Kidney (tissue), 14 donors: ENCODE results near the gene PRAF2. TPM values are rescaled to one million over a fixed set of nuclear protein-coding genes. Genes with fewer than 3 reads are reported as not detected.
A peak's percentile ranks its signal among the peaks of the same experiment; 100 is the strongest.

Experiments
- DNase-seq, 5 donors: peaks; one replicate each; pipeline ENCODE4 v3.0.0-alpha.2; 2013 to 2020
- FAIRE-seq: peaks from 2 replicates; lab custom pipeline; 2012; peaks lifted over from hg19 to GRCh38; lab: Jason Lieb, UNC
- H3K27ac ChIP-seq, 2 donors: one replicate each; pipeline ENCODE4 v1.7.0; 2013; ENCODE audit warnings: low read depth in 2 of 2, low read length in 2 of 2, inconsistent platforms in 1 of 2
- H3K27me3 ChIP-seq: one replicate; pipeline ENCODE4 v1.7.1; 2013; ENCODE audit warnings: low read length, inconsistent platforms; ENCODE audit not compliant: control insufficient read depth, insufficient read depth
- H3K36me3 ChIP-seq, 3 donors: one replicate each; pipeline versions ENCODE4 v1.7.0 to v1.7.1; 2013; ENCODE audit warnings: low read length in 3 of 3, control low read depth in 1 of 3, inconsistent platforms in 1 of 3; ENCODE audit not compliant: insufficient read depth in 3 of 3, control insufficient read depth in 2 of 3
- H3K4me1 ChIP-seq, 3 donors: one replicate each; pipeline versions ENCODE4 v1.7.0 to v1.7.1; 2013; ENCODE audit warnings: low read length in 3 of 3, inconsistent platforms in 1 of 3, low read depth in 1 of 3; ENCODE audit not compliant: control insufficient read depth in 2 of 3, insufficient read depth in 2 of 3
- H3K4me3 ChIP-seq, 3 donors: one replicate each; pipeline versions ENCODE4 v1.7.0 to v1.8.1; 2013; ENCODE audit warnings: low read length in 3 of 3, control low read depth in 1 of 3, inconsistent platforms in 1 of 3
- H3K9ac ChIP-seq, 3 donors: one replicate each; pipeline versions ENCODE4 v1.7.0 to v1.7.1; 2013; ENCODE audit warnings: low read length in 3 of 3, control low read depth in 1 of 3, inconsistent platforms in 1 of 3
- H3K9me3 ChIP-seq, 3 donors: one replicate each; pipeline versions ENCODE4 v1.7.0 to v1.7.1; 2013; ENCODE audit warnings: low read length in 3 of 3, control low read depth in 1 of 3, inconsistent platforms in 1 of 3; ENCODE audit not compliant: control insufficient read depth in 2 of 3, insufficient read depth in 1 of 3
- intact Hi-C: fragments of 100-400 bp; cut with DNase I; formaldehyde crosslinking; loops from one replicate; pipeline ENCODE4 v1.11.1; 2022
- polyA plus RNA-seq: library from polyadenylated mRNA; stranded (reverse); fragments of 350-450 nt; fragmentation: Illumina TruSeq; extraction: RNeasy Lipid Tissue Mini Kit (QIAGEN cat#74804); gene quantifications from one replicate; pipeline ENCODE4 v1.2.3, GENCODE V29; 2014; ENCODE audit warnings: low read depth, low replicate concordance; ENCODE audit not compliant: insufficient read depth
- total RNA-seq: library from RNA; stranded (reverse); fragmentation: NEBNext Ultra II Directional; extraction: Animal tissue kit (Norgen Biotek cat#: 25700); gene quantifications from one replicate; pipeline ENCODE4 v1.2.1, GENCODE V29; 2021
- TF ChIP-seq, protein P1 (sequence below): IDR thresholded peaks from 3 replicates; pipeline ENCODE4 v1.5.1; 2012; ENCODE audit warnings: mild to moderate bottlenecking, moderate library complexity, borderline replicate concordance; ENCODE audit not compliant: insufficient read depth; ENCODE audit errors: extremely low read depth
- donor health status: control.
- donor health status: control.
- donor health status: control.
- donor health status: control.
- donor health status: control.
- donor health status: DM: yes; HTN: yes; CAD: no.
- donor health status: Normal renal cell carcinoma (clear cell type).

Gene PRAF2
- total and polyA plus RNA-seq, 2 donors from 2014 or later, result 24.0 to 47.9 TPM

DNA sequence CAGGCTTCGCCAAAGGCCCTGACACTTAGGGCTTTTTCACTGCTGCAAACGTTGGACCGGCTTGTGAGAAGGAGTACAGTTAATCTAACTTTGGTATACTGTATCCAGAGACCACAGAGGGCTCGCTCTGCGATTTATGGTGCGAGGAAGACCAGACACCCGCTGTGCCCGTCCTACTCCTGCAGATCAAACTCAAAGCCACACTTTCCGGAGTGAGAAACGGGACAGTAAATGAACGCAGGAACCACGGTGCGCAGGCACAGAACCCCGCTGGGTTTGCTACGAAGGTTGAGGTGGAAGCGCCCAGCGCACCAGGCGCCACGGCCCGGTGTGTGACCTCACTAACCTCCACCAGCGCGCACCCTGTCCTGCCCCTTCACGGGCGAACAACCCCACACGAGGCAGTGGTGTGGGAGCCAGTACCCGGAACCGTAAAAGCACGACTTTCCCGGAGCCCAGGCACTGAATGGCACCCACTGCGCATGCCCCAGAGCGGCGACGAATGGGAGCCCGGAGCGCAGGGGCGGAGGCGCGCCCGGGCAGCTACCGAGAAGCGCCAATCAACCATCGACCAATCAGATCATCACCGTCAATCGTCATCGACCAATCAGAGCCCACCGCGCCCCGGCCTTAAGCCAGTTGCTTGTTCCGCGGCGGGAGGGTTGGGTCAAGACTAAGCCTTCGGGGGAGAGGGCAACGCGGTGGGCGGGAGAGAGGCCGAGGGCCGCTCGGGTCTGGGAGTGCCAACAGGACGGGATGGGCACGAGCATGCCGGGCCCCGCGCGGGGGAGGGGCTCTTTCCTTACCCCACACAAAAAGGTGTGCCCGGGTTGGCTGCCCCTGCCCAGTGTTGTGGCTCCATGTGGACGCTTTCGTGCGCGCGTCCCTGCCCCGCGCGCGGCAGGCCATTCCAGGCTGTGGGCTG is 27.2 kb upstream of the PRAF2 start:
- FAIRE-seq, result peak; percentile 39

DNA sequence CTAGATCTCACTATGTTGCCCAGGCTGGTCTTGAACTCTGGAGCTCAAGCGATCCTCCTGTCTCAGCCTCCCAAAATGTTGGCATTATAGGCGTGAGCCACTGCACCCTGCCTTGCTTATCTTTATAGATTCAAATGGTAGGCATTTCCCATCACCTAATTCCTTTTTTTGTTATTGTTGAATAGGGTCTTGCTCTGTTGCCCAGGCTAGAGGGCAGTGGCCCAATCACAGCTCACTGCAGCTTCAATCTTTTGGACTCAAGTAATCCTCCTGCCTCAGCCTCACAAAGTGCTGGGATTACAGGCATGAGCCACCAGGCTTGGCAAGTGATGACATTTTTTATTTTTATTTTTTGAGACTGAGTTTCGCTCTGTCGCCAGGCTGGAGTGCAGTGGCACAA is 22.6 kb upstream of the PRAF2 start:
- intact Hi-C loops, result no loop called here
- Histone ChIP-seq H3K9ac (no peak overlapping the region), H3K4me3 (no peak overlapping the region), H3K27me3 (no peaks in the 10 kb centered on the region), H3K27ac (no peak overlapping the region), H3K36me3 (no peaks in the 10 kb centered on the region), H3K9me3 (no peaks in the 10 kb centered on the region), H3K4me1 (no peaks in the 10 kb centered on the region)
- FAIRE-seq, result no peak
- no peak for DNase-seq
- TF ChIP-seq, protein P1, sequence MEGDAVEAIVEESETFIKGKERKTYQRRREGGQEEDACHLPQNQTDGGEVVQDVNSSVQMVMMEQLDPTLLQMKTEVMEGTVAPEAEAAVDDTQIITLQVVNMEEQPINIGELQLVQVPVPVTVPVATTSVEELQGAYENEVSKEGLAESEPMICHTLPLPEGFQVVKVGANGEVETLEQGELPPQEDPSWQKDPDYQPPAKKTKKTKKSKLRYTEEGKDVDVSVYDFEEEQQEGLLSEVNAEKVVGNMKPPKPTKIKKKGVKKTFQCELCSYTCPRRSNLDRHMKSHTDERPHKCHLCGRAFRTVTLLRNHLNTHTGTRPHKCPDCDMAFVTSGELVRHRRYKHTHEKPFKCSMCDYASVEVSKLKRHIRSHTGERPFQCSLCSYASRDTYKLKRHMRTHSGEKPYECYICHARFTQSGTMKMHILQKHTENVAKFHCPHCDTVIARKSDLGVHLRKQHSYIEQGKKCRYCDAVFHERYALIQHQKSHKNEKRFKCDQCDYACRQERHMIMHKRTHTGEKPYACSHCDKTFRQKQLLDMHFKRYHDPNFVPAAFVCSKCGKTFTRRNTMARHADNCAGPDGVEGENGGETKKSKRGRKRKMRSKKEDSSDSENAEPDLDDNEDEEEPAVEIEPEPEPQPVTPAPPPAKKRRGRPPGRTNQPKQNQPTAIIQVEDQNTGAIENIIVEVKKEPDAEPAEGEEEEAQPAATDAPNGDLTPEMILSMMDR, result no peak

More for the DNA sequence above, 27.2 kb upstream of the PRAF2 start:
- TF ChIP-seq, protein P1, result no peak
- peak; percentile 93 to 97 (median 95) for DNase-seq
- H3K27me3 ChIP-seq, result no peaks in the 10 kb centered on the region
- intact Hi-C loops, result no loop called here
- H3K9ac ChIP-seq, result peak overlapping the region; percentile 53 to 90 (median 60)
- peak overlapping the region; percentile 73 to 78 (median 73) for H3K4me3 ChIP-seq
- no peaks in the 10 kb centered on the region for H3K9me3 ChIP-seq
- H3K4me1 ChIP-seq, result no peaks in the 10 kb centered on the region
- peak overlapping the region; percentile 76 to 80 for H3K27ac ChIP-seq
- no peaks in the 10 kb centered on the region for H3K36me3 ChIP-seq

DNA sequence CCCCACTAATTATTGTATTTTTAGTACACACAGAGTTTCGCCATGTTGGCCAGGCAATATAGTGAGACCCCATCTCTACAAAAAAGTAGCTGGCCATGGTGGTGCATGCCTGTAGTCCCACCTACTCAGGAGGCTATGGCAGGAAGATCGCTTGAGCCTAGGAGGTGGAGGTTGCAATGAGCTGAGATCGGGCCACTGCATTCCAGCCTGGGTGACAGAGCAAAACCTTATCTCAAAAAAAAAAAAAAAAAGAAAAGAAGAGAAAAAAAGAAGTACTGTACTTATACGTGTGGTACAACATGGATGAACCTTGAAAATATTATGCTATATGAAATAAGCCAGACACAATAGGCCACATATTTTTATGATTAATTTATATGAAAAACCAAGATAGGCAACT is 15.8 kb upstream of the PRAF2 start:
- H3K4me1 ChIP-seq, result no peaks in the 10 kb centered on the region
- H3K9me3 ChIP-seq, result no peaks in the 10 kb centered on the region
- TF ChIP-seq, protein P1, result no peak
- no peak overlapping the region for H3K4me3 ChIP-seq
- H3K27me3 ChIP-seq, result no peaks in the 10 kb centered on the region
- no peak overlapping the region for H3K27ac ChIP-seq
- no peak overlapping the region for H3K9ac ChIP-seq
- no peaks in the 10 kb centered on the region for H3K36me3 ChIP-seq
- intact Hi-C loops, result no loop called here
- DNase-seq (no peak), FAIRE-seq (no peak)
